H1 (cell line): ENCODE data around the gene ADPRHL1. TPM values are rescaled to one million over a fixed set of nuclear protein-coding genes. Genes with fewer than 3 reads are reported as not detected.

Source experiments
- CTCF ChIA-PET: fragments of 300-600 bp; sonication (Branson Sonifier 250); formaldehyde crosslinking; loops from one replicate; lab custom pipeline; 2021; ENCODE audit not compliant: partially characterized antibody; lab: Charles Lee
- POLR2A ChIA-PET: fragments of 300-600 bp; sonication (Branson Sonifier 250); formaldehyde crosslinking; loops from one replicate; lab custom pipeline; 2021; ENCODE audit warnings: inconsistent platforms; ENCODE audit not compliant: partially characterized antibody; lab: Charles Lee
- DNase-seq, 2 experiments: peaks; one replicate each; pipeline versions ENCODE4 v3.0.0 to v3.0.0-alpha.2; 2010 to 2022; ENCODE audit warnings: low spot score in 2 of 2, low read depth in 1 of 2, mixed read lengths in 1 of 2
- FAIRE-seq: peaks from 2 replicates; lab custom pipeline; 2011; peaks lifted over from hg19 to GRCh38; lab: Jason Lieb, UNC
- H2AFZ ChIP-seq: 2 replicates; pipeline ENCODE4 v1.8.1; 2012; ENCODE audit warnings: low read length, inconsistent platforms
- H2AK5ac ChIP-seq: 2 replicates; pipeline ENCODE4 v1.6.1; 2013; ENCODE audit warnings: low read depth, low read length
- H2BK120ac ChIP-seq: replicated peaks from 2 replicates; pipeline ENCODE3; 2013; ENCODE audit warnings: low read depth, low read length, inconsistent platforms
- H2BK12ac ChIP-seq: 2 replicates; pipeline ENCODE4 v1.6.1; 2013; ENCODE audit warnings: low read depth, low read length
- H2BK15ac ChIP-seq: 2 replicates; pipeline ENCODE4 v1.6.1; 2013; ENCODE audit warnings: low read length
- H2BK20ac ChIP-seq: 2 replicates; pipeline ENCODE4 v1.6.1; 2013; ENCODE audit warnings: low read length
- H2BK5ac ChIP-seq: 2 replicates; pipeline ENCODE4 v1.6.1; 2013; ENCODE audit warnings: low read depth, low read length
- H3K14ac ChIP-seq: 2 replicates; pipeline ENCODE4 v1.6.1; 2013; ENCODE audit warnings: inconsistent platforms; ENCODE audit not compliant: insufficient read length
- H3K18ac ChIP-seq: 2 replicates; pipeline ENCODE4 v1.6.1; 2013; ENCODE audit warnings: low read length; ENCODE audit errors: extremely low read depth
- H3K23ac ChIP-seq: 2 replicates; pipeline ENCODE4 v1.6.1; 2013; ENCODE audit warnings: inconsistent platforms; ENCODE audit not compliant: insufficient read length
- H3K23me2 ChIP-seq: 2 replicates; pipeline ENCODE4 v1.6.1; 2013; ENCODE audit warnings: low read depth, low read length
- H3K27ac ChIP-seq: 2 replicates; pipeline ENCODE4 v1.6.1; 2011; ENCODE audit warnings: low read depth, low read length, inconsistent platforms
- H3K27me3 ChIP-seq, 4 experiments: replicated peaks in 1 of 4; 1 replicate in 1 of 4; 2 replicates in 3 of 4; pipeline versions ENCODE4 v1.6.1 to v1.8.1; 2011 to 2013; ENCODE audit warnings: low read length in 3 of 4, mild to moderate bottlenecking in 3 of 4, inconsistent platforms in 2 of 4, mixed read lengths in 2 of 4, moderate library complexity in 1 of 4; ENCODE audit not compliant: control insufficient read depth in 3 of 4, insufficient read depth in 3 of 4; ENCODE audit errors: extremely low read depth in 1 of 4
- H3K36me3 ChIP-seq, 4 experiments: 2 replicates each; pipeline versions ENCODE4 v1.6.1 to v1.8.1; 2011 to 2013; ENCODE audit warnings: mild to moderate bottlenecking in 4 of 4, low read length in 3 of 4, moderate library complexity in 2 of 4, control low read depth in 1 of 4, inconsistent platforms in 1 of 4; ENCODE audit not compliant: insufficient read depth in 4 of 4, control insufficient read depth in 2 of 4
- H3K4ac ChIP-seq: replicated peaks from 2 replicates; pipeline ENCODE3; 2013; ENCODE audit warnings: low read length, low read depth, mixed read lengths, inconsistent platforms; ENCODE audit not compliant: insufficient read length
- H3K4me1 ChIP-seq, 4 experiments: replicated peaks in 1 of 4; 1 replicate in 1 of 4; 2 replicates in 3 of 4; pipeline versions ENCODE4 v1.6.1 to v1.8.1; 2011 to 2013; ENCODE audit warnings: low read length in 3 of 4, inconsistent platforms in 2 of 4, mixed read lengths in 1 of 4; ENCODE audit not compliant: insufficient read depth in 4 of 4, control insufficient read depth in 3 of 4
- H3K4me2 ChIP-seq, 2 experiments: 2 replicates each; pipeline versions ENCODE4 v1.6.1 to v1.8.1; 2011 to 2013; ENCODE audit warnings: low read depth in 2 of 2, low read length in 2 of 2, control low read depth in 1 of 2, inconsistent platforms in 1 of 2, mild to moderate bottlenecking in 1 of 2; ENCODE audit not compliant: insufficient read depth in 1 of 2
- H3K4me3 ChIP-seq, 4 experiments: fragments of 200-600, 300-600 bp in 1 of 4; sonication (generic), shearing (Covaris generic), sonication (Bioruptor Twin) in 1 of 4; 2 replicates each; pipeline versions ENCODE4 v1.5.1 to v1.8.1; 2011 to 2016; ENCODE audit warnings: low read length in 4 of 4, low read depth in 3 of 4, control low read depth in 2 of 4, inconsistent platforms in 2 of 4, mild to moderate bottlenecking in 2 of 4, mixed read lengths in 1 of 4, moderate library complexity in 1 of 4; ENCODE audit not compliant: insufficient read depth in 2 of 4; ENCODE audit errors: extremely low read depth in 1 of 4
- H3K56ac ChIP-seq: replicated peaks from 2 replicates; pipeline ENCODE3; 2013; ENCODE audit warnings: low read depth, mild to moderate bottlenecking, mixed read lengths, low read length, inconsistent platforms; ENCODE audit not compliant: insufficient read length
- H3K79me1 ChIP-seq: 2 replicates; pipeline ENCODE4 v1.6.1; 2013; ENCODE audit warnings: low read depth, low read length, control low read depth
- H3K79me2 ChIP-seq, 2 experiments: 2 replicates each; pipeline versions ENCODE4 v1.6.1 to v1.8.1; 2012 to 2013; ENCODE audit warnings: low read length in 2 of 2, mild to moderate bottlenecking in 2 of 2, inconsistent platforms in 1 of 2; ENCODE audit not compliant: insufficient read depth in 2 of 2, control insufficient read depth in 1 of 2
- H3K9ac ChIP-seq, 4 experiments: replicated peaks in 1 of 4; 1 replicate in 1 of 4; 2 replicates in 3 of 4; pipeline versions ENCODE4 v1.6.1 to v1.8.1; 2011 to 2013; ENCODE audit warnings: low read depth in 3 of 4, low read length in 3 of 4, control low read depth in 2 of 4, mild to moderate bottlenecking in 2 of 4, moderate library complexity in 2 of 4, inconsistent platforms in 1 of 4; ENCODE audit errors: extremely low read depth in 1 of 4
- H3K9me3 ChIP-seq, 2 experiments: 2 replicates each; pipeline versions ENCODE4 v1.6.1 to v1.8.1; 2012 to 2013; ENCODE audit warnings: mild to moderate bottlenecking in 2 of 2, moderate library complexity in 2 of 2, control low read depth in 1 of 2, inconsistent platforms in 1 of 2, low read depth in 1 of 2, low read length in 1 of 2, mixed read lengths in 1 of 2; ENCODE audit not compliant: insufficient read depth in 2 of 2
- H4K20me1 ChIP-seq, 2 experiments: replicated peaks in 1 of 2; 2 replicates each; pipeline versions ENCODE3 to v1.8.1; 2011 to 2013; ENCODE audit warnings: inconsistent platforms in 2 of 2, low read length in 2 of 2, mild to moderate bottlenecking in 1 of 2; ENCODE audit not compliant: insufficient read depth in 2 of 2, control insufficient read depth in 1 of 2
- H4K5ac ChIP-seq: 2 replicates; pipeline ENCODE4 v1.6.1; 2013; ENCODE audit warnings: low read length, low read depth, mixed read lengths, inconsistent platforms; ENCODE audit not compliant: insufficient read length
- H4K8ac ChIP-seq: 2 replicates; pipeline ENCODE4 v1.8.0; 2013; ENCODE audit warnings: mild to moderate bottlenecking, moderate library complexity, low read length, inconsistent platforms; ENCODE audit not compliant: insufficient read depth; ENCODE audit errors: extremely low read depth
- H4K91ac ChIP-seq: replicated peaks from 2 replicates; pipeline ENCODE3; 2013; ENCODE audit warnings: low read length, mixed read lengths, inconsistent platforms; ENCODE audit not compliant: insufficient read length
- ASH2L ChIP-seq: fragments of 200-600, 300-600 bp; sonication (generic); IDR thresholded peaks from one replicate; pipeline ENCODE4 v1.7.1; 2017; ENCODE audit warnings: low read length
- BACH1 ChIP-seq: IDR thresholded peaks from 2 replicates; pipeline ENCODE4 v1.6.1; 2012; ENCODE audit warnings: low read length, improper control_type of control experiment
- CBX8 ChIP-seq: fragments of 300-800, 300-1000 bp; sonication (generic); IDR thresholded peaks from 2 replicates; pipeline ENCODE4 v1.7.1; 2016; ENCODE audit warnings: low read depth, low read length, borderline replicate concordance
- HDAC2 ChIP-seq, 2 experiments: fragments of 300-600 bp in 1 of 2; sonication (generic) in 1 of 2; IDR thresholded peaks; 2 replicates each; pipeline ENCODE4 v1.6.1; 2011 to 2012; ENCODE audit warnings: low read depth in 2 of 2, low read length in 2 of 2, mild to moderate bottlenecking in 2 of 2, moderate library complexity in 2 of 2, borderline replicate concordance in 1 of 2, inconsistent platforms in 1 of 2
- HDAC6 ChIP-seq: IDR thresholded peaks from one replicate; pipeline ENCODE4 v1.7.1; 2012; ENCODE audit warnings: low read depth, mild to moderate bottlenecking, inconsistent platforms, low read length, moderate library complexity
- MAFK ChIP-seq: IDR thresholded peaks from 2 replicates; pipeline ENCODE4 v1.6.1; 2012; ENCODE audit warnings: low read depth, mild to moderate bottlenecking, improper control_type of control experiment, low read length
- NANOG ChIP-seq: IDR thresholded peaks from 2 replicates; pipeline ENCODE4 v1.6.1; 2011; ENCODE audit warnings: low read length, low read depth, mild to moderate bottlenecking, inconsistent platforms; ENCODE audit not compliant: insufficient read depth, poor library complexity, severe bottlenecking
- SP2 ChIP-seq: IDR thresholded peaks from 2 replicates; pipeline ENCODE4 v1.6.1; 2012; ENCODE audit warnings: mild to moderate bottlenecking, low read length, inconsistent platforms
- TEAD4 ChIP-seq: IDR thresholded peaks from 2 replicates; pipeline ENCODE4 v1.6.1; 2012; ENCODE audit warnings: low read depth, low read length, inconsistent platforms, mixed read lengths
- ZNF274 ChIP-seq: IDR thresholded peaks from 2 replicates; pipeline ENCODE4 v1.7.0; 2012; ENCODE audit warnings: low read length, borderline replicate concordance; ENCODE audit errors: extremely low read depth
- WGBS, 2 experiments: shearing (Covaris generic) in 1 of 2; methylation state at CpG; one replicate each; pipeline versions ENCODE4 v1.1.6 to v1.1.7; 2013 to 2015; ENCODE audit warnings: low lambda C conversion rate in 2 of 2, mixed read lengths in 2 of 2, inconsistent platforms in 1 of 2, low coverage in 1 of 2, missing lambda C conversion rate in 1 of 2; ENCODE audit not compliant: insufficient replicate concordance in 2 of 2, insufficient coverage in 1 of 2, insufficient read length in 1 of 2; ENCODE audit errors: extremely low coverage in 1 of 2, missing lambda C conversion rate in 1 of 2; 5-methylcytosine and 5-hydroxymethylcytosine counted together
- polyA plus RNA-seq, 7 experiments: library from polyadenylated mRNA; depleted of rRNA in 3 of 7; stranded (reverse) in 5 of 7; unstranded in 2 of 7; fragments of >200 nt in 5 of 7; fragments of 200-250 nt in 2 of 7; gene quantifications; 1 replicate in 5 of 7; 2 replicates in 1 of 7; 4 replicates in 1 of 7; pipeline versions ENCODE4 v1.2.1 to v1.2.3, GENCODE V29; 2011 to 2013; ENCODE audit warnings: missing spikeins in 2 of 7, mixed read lengths in 2 of 7
- total RNA-seq: library from RNA; stranded (reverse); fragmentation: NEBNext Ultra II Directional; extraction: Animal tissue kit (Norgen Biotek cat#: 25700); gene quantifications from 2 replicates; pipeline ENCODE4 v1.2.1, GENCODE V29; 2021
- TF ChIP-seq, protein P1 (sequence below): IDR thresholded peaks from 2 replicates; pipeline ENCODE4 v1.6.1; 2011; ENCODE audit warnings: low read length, improper control_type of control experiment

The ADPRHL1 gene
- total and polyA plus RNA-seq, 2 of the 8 experiments (the other 6 are each of a cell fraction or from before 2014, with no cell fraction given) = 0.74 to 1.7 TPM

GRCh38 chr13:113407531-113408393, 45.5 kb downstream of the ADPRHL1 start:
- whole genome bisulfite sequencing, 2 experiments = 95% methylated on average over 28 of the region's 41 CpGs; no CpG with 5 or more reads in 1 of the 2 experiments
- H3K23ac ChIP-seq = no peak overlapping the region
- no peaks in the 10 kb centered on the region for H4K20me1 ChIP-seq
- CTCF ChIA-PET = interaction anchor here (0.6 to 1.6 kb wide), 4 partner anchors 8 to 30 kb away, joined by 3 to 4 read pairs (median 3); no protein-coding TSS in a partner anchor
- H2BK5ac ChIP-seq = no peak overlapping the region
- H3K9me3 ChIP-seq = no peaks in the 10 kb centered on the region; a peak in 1 of 4 replicates
- H2BK15ac ChIP-seq = 0 out of 2 replicates have a peak overlapping the region, but pooled peaks have one; percentile 16
- no peak overlapping the region for H3K9ac ChIP-seq
- H3K4ac ChIP-seq = no peak overlapping the region
- H3K14ac ChIP-seq = no peak overlapping the region
- no peak overlapping the region for H3K4me3 ChIP-seq
- no peak overlapping the region for H2BK120ac ChIP-seq
- no peak overlapping the region for H2BK12ac ChIP-seq
- no peak overlapping the region for H2AK5ac ChIP-seq
- H3K18ac ChIP-seq = no peak overlapping the region
- no peak overlapping the region for H2BK20ac ChIP-seq
- H4K91ac ChIP-seq = no peak overlapping the region
- H3K27ac ChIP-seq = no peak overlapping the region
- DNase-seq (no peak), FAIRE-seq (no peak)
- no peaks in the 10 kb centered on the region for H3K79me1 ChIP-seq
- no peaks in the 10 kb centered on the region for H3K4me1 ChIP-seq
- H4K5ac ChIP-seq = no peak overlapping the region
- H3K27me3 ChIP-seq = no peaks in the 10 kb centered on the region
- H4K8ac ChIP-seq = peak overlapping the region; percentile 21; the same call in 1 of the 2 replicates
- H3K79me2 ChIP-seq = no peaks in the 10 kb centered on the region
- H3K4me2 ChIP-seq = no peak overlapping the region
- H2AFZ ChIP-seq = no peak overlapping the region
- H3K36me3 ChIP-seq = no peaks in the 10 kb centered on the region
- H3K56ac ChIP-seq = no peak overlapping the region
- POLR2A ChIA-PET = interaction anchor here (0.9 kb wide), 1 partner anchor 16 kb away, joined by 3 read pairs; no protein-coding TSS in a partner anchor
- H3K23me2 ChIP-seq = no peaks in the 10 kb centered on the region
- no peak for TF ChIP-seq CBX8
- TF ChIP-seq ASH2L = no peak
- no peak for TF ChIP-seq NANOG
- TF ChIP-seq, protein P1, sequence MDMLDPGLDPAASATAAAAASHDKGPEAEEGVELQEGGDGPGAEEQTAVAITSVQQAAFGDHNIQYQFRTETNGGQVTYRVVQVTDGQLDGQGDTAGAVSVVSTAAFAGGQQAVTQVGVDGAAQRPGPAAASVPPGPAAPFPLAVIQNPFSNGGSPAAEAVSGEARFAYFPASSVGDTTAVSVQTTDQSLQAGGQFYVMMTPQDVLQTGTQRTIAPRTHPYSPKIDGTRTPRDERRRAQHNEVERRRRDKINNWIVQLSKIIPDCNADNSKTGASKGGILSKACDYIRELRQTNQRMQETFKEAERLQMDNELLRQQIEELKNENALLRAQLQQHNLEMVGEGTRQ = no peak
- no peak for TF ChIP-seq SP2
- no peak for TF ChIP-seq MAFK
- TF ChIP-seq ZNF274 = no peak
- no peak for TF ChIP-seq HDAC2 (IDR thresholded peaks at IDR 0.05; ENCODE audit: borderline replicate concordance in 1 of 2, low read depth in 2 of 2, low read length in 2 of 2)
- TF ChIP-seq BACH1 = no peak
- TF ChIP-seq TEAD4 = no peak
- TF ChIP-seq HDAC6 = no peak
